ENCODE results near the gene ABCB9.
"Not testable (repeated sequence)": the region's sequence is repeated elsewhere in the genome, so short reads cannot be mapped to it uniquely, and the experiment has no call there.

The ABCB9 gene

GRCh38 chr12:122944605-122945592 lies 21.4 kb downstream of the ABCB9 start:
- no peak for DNase-seq (ENCODE audit: low read depth in 1 of 2, low spot score in 1 of 2)

GRCh38 chr12:122943196-122943595 lies 23.1 kb downstream of the ABCB9 start:
- DNase-seq (ENCODE audit: low read depth in 1 of 2, low spot score in 1 of 2), result no peak

GRCh38 chr12:122942637-122943036 lies 23.6 kb downstream of the ABCB9 start:
- DNase-seq (ENCODE audit: low read depth in 1 of 2, low spot score in 1 of 2), result no peak

- not testable (repeated sequence) for DNase-seq (ENCODE audit: low read depth in 1 of 2, low spot score in 1 of 2)
These were observed 24.9 kb downstream of the ABCB9 start for GRCh38 chr12:122941351-122941750.

- DNase-seq (ENCODE audit: low read depth in 1 of 2, low spot score in 1 of 2), result no peak
These were observed 27.1 kb downstream of the ABCB9 start for GRCh38 chr12:122939125-122939524.

- DNase-seq (ENCODE audit: low read depth in 1 of 2, low spot score in 1 of 2), result no peak
These were observed 28.6 kb downstream of the ABCB9 start for GRCh38 chr12:122937622-122938091.

GRCh38 chr12:122935318-122935717 lies 30.9 kb downstream of the ABCB9 start:
- no peak for DNase-seq (ENCODE audit: low read depth in 1 of 2, low spot score in 1 of 2)

GRCh38 chr12:122934722-122935121 lies 31.5 kb downstream of the ABCB9 start:
- DNase-seq (ENCODE audit: low read depth in 1 of 2, low spot score in 1 of 2), result no peak

GRCh38 chr12:122932207-122932606 lies 34.1 kb downstream of the ABCB9 start:
- DNase-seq (ENCODE audit: low read depth in 1 of 2, low spot score in 1 of 2), result no peak

- no peak for DNase-seq (ENCODE audit: low read depth in 1 of 2, low spot score in 1 of 2)
These were observed 36.5 kb downstream of the ABCB9 start for GRCh38 chr12:122929812-122930211.

- DNase-seq (ENCODE audit: low read depth in 1 of 2, low spot score in 1 of 2), result no peak
These were observed 37.1 kb downstream of the ABCB9 start for GRCh38 chr12:122929148-122929538.

GRCh38 chr12:122928404-122929147 lies 37.7 kb downstream of the ABCB9 start:
- DNase-seq (ENCODE audit: low read depth in 1 of 2, low spot score in 1 of 2), result no peak

- no peak for DNase-seq (ENCODE audit: low read depth in 1 of 2, low spot score in 1 of 2)
These were observed 38.4 kb downstream of the ABCB9 start for GRCh38 chr12:122927756-122928403.

GRCh38 chr12:122921917-122922316 lies 44.3 kb downstream of the ABCB9 start:
- no peak for DNase-seq (ENCODE audit: low read depth in 1 of 2, low spot score in 1 of 2)

GRCh38 chr12:122920687-122921086 lies 45.6 kb downstream of the ABCB9 start:
- DNase-seq (ENCODE audit: low read depth in 1 of 2, low spot score in 1 of 2), result no peak

- no peak for DNase-seq (ENCODE audit: low read depth in 1 of 2, low spot score in 1 of 2)
These were observed 47.4 kb downstream of the ABCB9 start for GRCh38 chr12:122918827-122919226.

GRCh38 chr12:122917507-122918121 lies 48.6 kb downstream of the ABCB9 start:
- no peak for DNase-seq (ENCODE audit: low read depth in 1 of 2, low spot score in 1 of 2)

- DNase-seq (ENCODE audit: low read depth in 1 of 2, low spot score in 1 of 2), result no peak
These were observed 56.6 kb downstream of the ABCB9 start for GRCh38 chr12:122909442-122910288.

- DNase-seq (ENCODE audit: low read depth in 1 of 2, low spot score in 1 of 2), result no peak
These were observed 57.3 kb downstream of the ABCB9 start for GRCh38 chr12:122908915-122909314.

GRCh38 chr12:122905258-122905657 lies 61.0 kb downstream of the ABCB9 start:
- not testable (repeated sequence) for DNase-seq (ENCODE audit: low read depth in 1 of 2, low spot score in 1 of 2)
